GM21515 (cell line): ENCODE measurements around the gene STPG3.
A peak's percentile ranks its signal among the peaks of the same experiment; 100 is the strongest.

Source experiments
- ATAC-seq: cut with Tn5 transposase; IDR thresholded peaks from one replicate; pipeline ENCODE4 v1.9.1; 2021; ENCODE audit not compliant: unreplicated experiment

Gene STPG3

GRCh38 chr9:137221506-137222111, 29.5 kb upstream of the STPG3 start:
- ATAC-seq: no peak

DNA sequence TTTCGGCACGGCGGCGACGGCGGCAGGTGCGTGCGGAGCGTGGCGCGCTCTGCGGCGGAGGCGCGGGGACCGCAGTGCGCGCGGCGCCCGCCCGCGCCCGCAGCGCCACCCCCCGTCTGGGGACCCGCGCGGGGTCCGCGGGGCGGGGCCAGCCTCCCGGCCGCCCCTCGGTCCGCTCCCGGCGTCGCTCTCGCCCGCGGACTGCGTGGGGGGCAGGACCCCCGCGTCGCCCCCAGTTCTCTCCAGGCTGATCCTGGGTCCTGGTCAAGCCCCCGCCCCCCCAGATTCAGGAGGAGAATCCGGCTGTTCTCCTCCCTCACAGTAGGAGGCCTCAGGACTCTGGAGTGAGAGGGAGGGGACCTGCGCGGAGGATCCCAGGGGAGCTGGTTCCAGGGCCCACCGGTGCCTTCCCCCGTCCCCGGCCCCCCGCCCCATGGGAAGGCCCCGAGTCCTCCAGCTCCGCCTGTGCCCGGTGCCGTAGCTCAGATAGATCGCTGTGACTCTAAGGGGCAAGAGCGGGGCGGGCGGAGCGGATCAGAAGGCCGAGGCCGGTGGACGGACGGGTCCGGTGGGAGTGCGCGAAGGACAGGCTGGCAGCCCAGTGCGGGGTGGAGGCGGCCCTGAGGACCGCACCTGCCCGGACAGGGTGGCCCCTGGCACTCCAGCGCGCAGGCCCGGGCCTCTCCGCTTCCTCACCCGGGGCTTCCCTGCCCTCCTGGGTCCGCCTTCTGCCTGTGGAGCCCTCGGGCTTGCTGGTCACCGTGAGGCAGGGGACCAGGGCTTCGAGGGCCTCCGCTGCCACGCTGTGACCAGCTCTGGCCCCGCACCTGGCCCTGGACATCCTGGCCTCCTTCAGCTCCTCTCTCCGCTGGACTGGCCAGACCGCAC, 28.7 kb upstream of the STPG3 start, which contains the start of gene RNF208:
Gene RNF208 (minus strand): TSS at position 51 of the 888 bp plus-strand sequence. CDS start 1,028 bp downstream, outside the sequence.
- no peak for ATAC-seq

GRCh38 chr9:137223078-137223970, 27.8 kb upstream of the STPG3 start:
- peak; percentile 63 for ATAC-seq

GRCh38 chr9:137224830-137225694, 26.0 kb upstream of the STPG3 start, which contains the start of gene CYSRT1:
Gene CYSRT1 (plus strand): TSS chr9:137225174. CDS start chr9:137225622, 448 bp downstream.
- ATAC-seq: no peak

- ATAC-seq: no peak
Measured at GRCh38 chr9:137225699-137226331, 25.3 kb upstream of the STPG3 start.

- ATAC-seq: no peak
Measured at GRCh38 chr9:137226338-137227053, 24.6 kb upstream of the STPG3 start.

- ATAC-seq: no peak
Measured at GRCh38 chr9:137227054-137227852, 23.8 kb upstream of the STPG3 start, which contains the start of gene RNF224. Gene RNF224 (plus strand): TSS chr9:137227502. CDS start chr9:137228336, 834 bp downstream.

GRCh38 chr9:137227853-137228505, 23.1 kb upstream of the STPG3 start:
- no peak for ATAC-seq

DNA sequence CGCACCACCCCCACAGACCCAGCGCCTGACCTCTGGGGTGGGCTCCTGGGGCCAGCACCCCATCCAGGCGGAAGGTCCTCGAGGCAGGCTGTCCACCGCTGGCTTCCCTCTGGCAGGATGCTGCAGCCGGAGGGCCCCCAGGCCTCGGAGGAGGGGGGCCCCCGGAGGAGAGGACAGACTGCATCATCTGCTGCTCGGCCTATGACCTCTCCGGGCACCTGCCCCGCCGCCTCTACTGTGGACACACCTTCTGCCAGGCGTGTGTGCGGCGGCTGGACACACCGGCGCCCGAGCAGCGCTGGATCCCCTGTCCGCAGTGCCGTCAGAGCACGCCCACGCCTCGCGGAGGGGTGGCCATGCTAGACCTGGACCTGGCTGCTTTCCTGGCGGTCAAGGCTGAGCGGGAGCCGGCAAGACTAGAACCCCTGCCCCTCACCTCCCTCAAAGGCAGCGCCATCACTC, 22.5 kb upstream of the STPG3 start:
- no peak for ATAC-seq

DNA sequence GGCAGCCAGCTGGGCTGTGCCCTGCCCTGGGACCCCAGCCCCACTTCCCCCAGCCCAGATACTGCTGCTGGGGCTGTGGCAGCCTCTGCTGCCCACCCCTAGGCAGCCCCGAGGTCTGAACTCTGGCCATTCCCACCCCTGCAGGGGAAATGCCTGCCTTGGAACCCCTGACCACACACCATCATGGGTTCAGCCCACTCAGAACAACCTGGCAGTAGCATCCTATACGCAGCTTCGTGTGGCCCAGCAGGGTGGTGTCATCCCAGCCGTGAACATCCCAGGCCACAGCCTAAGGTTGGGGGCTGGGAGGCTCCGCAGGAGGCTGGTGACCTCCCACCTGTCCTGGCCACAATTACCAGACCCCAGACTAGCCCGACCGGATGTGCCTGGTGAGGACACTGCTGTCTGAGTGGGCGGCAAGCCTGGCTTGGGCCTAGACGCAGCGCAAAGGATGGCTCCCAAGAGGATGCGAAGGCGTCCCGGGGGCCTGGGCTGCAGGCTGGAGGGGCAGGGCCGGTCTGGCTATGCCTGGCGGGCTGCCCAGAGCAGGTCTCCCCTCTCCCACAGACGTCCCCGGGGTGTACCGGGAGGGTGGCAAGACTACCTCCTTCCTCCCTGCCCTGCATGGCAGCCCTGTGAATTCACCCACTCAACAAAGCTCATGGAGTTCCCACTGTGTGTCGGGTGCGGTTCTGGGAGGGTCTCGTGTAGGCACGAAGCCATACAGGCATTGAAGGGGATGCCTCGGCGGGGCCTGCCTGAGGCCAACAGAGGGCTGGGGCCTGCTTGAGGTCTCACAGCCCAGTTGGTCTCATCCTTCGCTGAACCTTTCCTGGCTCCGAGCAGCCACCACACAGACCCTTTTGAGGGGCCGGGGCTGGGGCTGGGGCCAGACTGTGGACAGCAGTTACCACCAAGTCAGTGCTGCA, 21.9 kb upstream of the STPG3 start:
- ATAC-seq: no peak

DNA sequence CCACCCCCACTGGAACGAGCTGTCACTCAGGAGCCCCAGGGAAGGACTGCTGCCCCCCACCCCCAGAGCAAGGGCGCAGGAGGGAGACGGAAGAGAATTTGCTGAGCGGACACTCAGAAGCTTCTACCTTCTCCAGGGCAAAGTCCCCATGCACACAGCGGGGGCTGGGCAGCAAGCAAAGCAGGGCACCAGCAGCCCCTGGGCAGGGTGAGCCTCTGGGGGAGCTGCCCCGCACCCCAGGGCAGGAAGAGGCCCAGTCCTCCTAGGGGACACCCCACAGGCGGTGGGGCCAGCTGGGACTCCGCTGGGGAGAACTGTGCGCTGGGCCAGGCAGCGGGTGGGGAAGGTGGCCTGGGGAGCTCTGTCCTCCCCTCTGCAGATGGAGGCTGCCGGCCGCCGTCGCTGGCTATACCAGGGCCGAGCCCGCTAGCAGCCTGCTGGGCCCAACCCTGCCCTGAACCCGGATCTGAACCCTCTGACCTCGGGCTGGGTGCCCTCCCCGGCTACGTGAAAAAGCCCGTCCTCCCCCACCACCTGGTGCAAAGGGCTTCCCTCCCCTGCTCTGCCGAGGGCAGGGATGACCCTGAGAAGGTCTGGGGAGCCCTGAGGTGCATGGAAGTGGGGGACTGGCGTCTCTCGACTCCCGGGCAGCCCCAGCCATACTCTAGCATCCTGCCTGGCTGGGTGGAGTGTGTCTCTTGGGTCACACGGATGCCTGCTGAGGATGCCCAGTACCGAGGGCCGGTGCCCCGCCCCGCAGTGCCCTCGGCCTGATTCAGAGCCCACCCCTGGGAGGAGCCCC, 21.0 kb upstream of the STPG3 start:
- ATAC-seq: no peak

DNA sequence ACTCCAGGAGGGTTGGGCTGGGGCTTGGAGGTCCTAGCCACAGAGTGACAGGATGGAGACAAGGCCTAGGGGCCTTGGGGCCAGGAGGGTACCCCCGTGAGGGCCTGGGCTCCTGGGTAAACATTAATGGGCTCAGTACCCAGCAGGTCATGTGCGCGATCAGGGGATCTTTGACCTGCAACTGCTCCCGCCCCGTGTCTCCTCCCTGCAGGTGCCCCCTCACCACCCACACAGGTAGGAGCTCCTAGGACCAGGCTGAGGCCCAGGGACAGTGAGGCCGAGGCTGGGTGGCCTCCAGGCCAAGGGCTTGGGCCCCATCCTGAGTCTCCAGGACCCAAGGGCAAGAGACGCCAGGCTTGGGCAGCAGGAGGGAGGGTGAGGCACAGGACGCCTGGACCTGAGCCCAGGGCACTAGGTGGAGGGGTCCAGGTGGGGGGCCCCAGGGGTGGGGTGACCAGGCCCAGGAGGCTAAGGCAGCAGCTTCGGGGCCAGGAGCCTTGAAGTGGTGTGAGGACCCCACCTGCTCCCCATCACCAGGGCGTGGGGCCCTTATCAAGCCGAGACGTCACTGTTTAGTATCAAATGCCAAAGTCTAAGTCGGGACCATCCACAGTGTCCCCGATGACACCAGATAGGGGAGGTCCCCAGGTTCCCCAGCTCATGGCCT, 20.2 kb upstream of the STPG3 start, which contains the start of gene SLC34A3:
Gene SLC34A3 (plus strand): TSS at position 197 of the 667 bp plus-strand sequence. CDS start 802 bp downstream, outside the sequence.
- ATAC-seq: no peak

GRCh38 chr9:137231372-137232039, 19.6 kb upstream of the STPG3 start:
- ATAC-seq: no peak

- ATAC-seq: no peak
Measured at GRCh38 chr9:137232101-137232500, 19.0 kb upstream of the STPG3 start.
